Naive thymus-derived CD4-positive, alpha-beta T cell (primary cell): Measurements from ENCODE around the gene SLC35E2B. TPM values are rescaled to one million over a fixed set of nuclear protein-coding genes. Genes with fewer than 3 reads are reported as not detected.

Experiments
- ATAC-seq: fragments of 150-1000 bp; cut with Tn5 transposase; 2 replicates; pipeline ENCODE4 v1.10.0; 2021; ENCODE audit warnings: mild to moderate bottlenecking, moderate library complexity
- CTCF ChIA-PET: fragments of 350-600 bp; sonication (Branson Sonifier 250); formaldehyde crosslinking; loops from one replicate; lab custom pipeline; 2021; ENCODE audit warnings: antibody characterized with exemption; lab: Charles Lee
- POLR2A ChIA-PET: fragments of 350-600 bp; sonication (Branson Sonifier 250); formaldehyde crosslinking; loops from one replicate; lab custom pipeline; 2021; ENCODE audit warnings: antibody characterized with exemption, inconsistent platforms; lab: Charles Lee
- DNase-seq, 9 donors: peaks; one replicate each; pipeline versions ENCODE4 v3.0.0 to v3.0.0-alpha.2; 2020 to 2022; ENCODE audit warnings: mixed read lengths in 1 of 9
- H3K27ac ChIP-seq: one replicate; pipeline ENCODE4 v1.7.0; 2013; ENCODE audit warnings: mild to moderate bottlenecking, low read depth, low read length, moderate library complexity
- H3K27me3 ChIP-seq, 2 donors: one replicate each; pipeline ENCODE4 v1.7.0; 2013; ENCODE audit warnings: low read length in 2 of 2, mild to moderate bottlenecking in 2 of 2, moderate library complexity in 2 of 2; ENCODE audit not compliant: control insufficient read depth in 2 of 2, insufficient read depth in 2 of 2
- H3K36me3 ChIP-seq, 3 experiments: 1 replicate in 2 of 3; 2 replicates in 1 of 3; pipeline ENCODE4 v1.7.0; 2013; ENCODE audit warnings: low read length in 3 of 3, mild to moderate bottlenecking in 3 of 3, moderate library complexity in 1 of 3; ENCODE audit not compliant: insufficient read depth in 3 of 3, control insufficient read depth in 2 of 3
- H3K4me1 ChIP-seq, 2 donors: one replicate each; pipeline ENCODE4 v1.7.0; 2013; ENCODE audit warnings: low read length in 2 of 2, mild to moderate bottlenecking in 2 of 2, moderate library complexity in 1 of 2; ENCODE audit not compliant: control insufficient read depth in 2 of 2, insufficient read depth in 2 of 2
- H3K4me3 ChIP-seq: 2 replicates; pipeline ENCODE4 v1.7.0; 2013; ENCODE audit warnings: mild to moderate bottlenecking, low read length
- H3K9me3 ChIP-seq, 3 experiments: 1 replicate in 2 of 3; 2 replicates in 1 of 3; pipeline ENCODE4 v1.7.0; 2013; ENCODE audit warnings: low read length in 3 of 3; ENCODE audit not compliant: control insufficient read depth in 2 of 3
- H3K27ac Mint-ChIP-seq, 9 donors: one replicate each; pipeline ENCODE4 v1.8.0; 2020 to 2022; ENCODE audit warnings: mixed read lengths in 9 of 9, mild to moderate bottlenecking in 8 of 9, moderate library complexity in 5 of 9, inconsistent platforms in 2 of 9
- H3K27me3 Mint-ChIP-seq, 5 donors: one replicate each; pipeline ENCODE4 v1.8.0; 2021 to 2022; ENCODE audit warnings: mixed read lengths in 5 of 5, mild to moderate bottlenecking in 1 of 5
- H3K36me3 Mint-ChIP-seq, 5 donors: one replicate each; pipeline ENCODE4 v1.8.0; 2020 to 2022; ENCODE audit warnings: mixed read lengths in 5 of 5, mild to moderate bottlenecking in 3 of 5, inconsistent platforms in 1 of 5
- H3K4me1 Mint-ChIP-seq, 7 donors: one replicate each; pipeline ENCODE4 v1.8.0; 2020 to 2022; ENCODE audit warnings: mixed read lengths in 7 of 7, mild to moderate bottlenecking in 3 of 7, inconsistent platforms in 1 of 7
- H3K4me3 Mint-ChIP-seq, 10 donors: one replicate each; pipeline ENCODE4 v1.8.0; 2020 to 2022; ENCODE audit warnings: mild to moderate bottlenecking in 10 of 10, mixed read lengths in 10 of 10, moderate library complexity in 6 of 10, inconsistent platforms in 2 of 10
- H3K9me3 Mint-ChIP-seq, 11 donors: one replicate each; pipeline ENCODE4 v1.8.0; 2020 to 2022; ENCODE audit warnings: mixed read lengths in 11 of 11, mild to moderate bottlenecking in 4 of 11, inconsistent platforms in 1 of 11, moderate library complexity in 1 of 11
- intact Hi-C, 2 donors: fragments of 100-400 bp; cut with micrococcal nuclease; formaldehyde crosslinking; loops; one replicate each; pipeline ENCODE4 v1.15.1; 2023
- polyA plus RNA-seq, 2 donors: library from polyadenylated mRNA; unstranded; fragments of 300-500 nt; fragmentation: Illumina TruSeq; gene quantifications; one replicate each; pipeline ENCODE4 v1.2.3, GENCODE V29; 2021
- total RNA-seq, 6 experiments: library from RNA in 5 of 6; stranded (reverse) in 5 of 6; gene quantifications; 1 replicate in 5 of 6; 2 replicates in 1 of 6; pipeline ENCODE4 v1.2.3 and lab custom pipeline; 2021 to 2026

The SLC35E2B gene
- total and polyA plus RNA-seq, 7 experiments from 2014 or later: 45.4 to 138 (median 72.1) TPM

DNA sequence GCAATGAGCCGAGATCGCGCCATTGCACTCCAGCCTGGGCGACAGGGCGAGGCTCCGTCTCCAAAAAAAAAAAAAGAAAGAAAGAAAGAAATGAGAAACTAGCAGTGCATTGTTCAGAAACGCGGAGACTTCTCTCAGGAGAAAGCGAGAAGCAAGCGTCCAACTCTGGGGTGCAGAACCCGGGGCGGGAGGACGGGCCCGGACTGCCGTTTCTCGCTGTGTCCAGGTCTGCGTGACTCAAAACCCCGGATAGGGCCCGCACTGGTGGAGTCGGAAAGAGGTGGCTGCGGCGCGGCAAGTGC is 77.7 kb downstream of the SLC35E2B start:
- H3K27me3 Mint-ChIP-seq: no peaks in the 10 kb centered on the region
- peak overlapping the region; percentile 100 for H3K27ac ChIP-seq
- H3K27me3 ChIP-seq: no peaks in the 10 kb centered on the region
- H3K9me3 ChIP-seq: no peaks in the 10 kb centered on the region
- H3K4me3 ChIP-seq: peak overlapping the region; percentile 74
- peak overlapping the region; percentile 94 to 100 (median 99) for H3K27ac Mint-ChIP-seq
- H3K4me3 Mint-ChIP-seq: peak overlapping the region; percentile 93 to 99 (median 96)
- DNase-seq (no peak), ATAC-seq (peak; percentile 0)
- ChIA-PET CTCF (interaction anchor here (0.6 to 1.0 kb wide), 2 partner anchors 16 to 43 kb away, joined by 3 to 5 read pairs; partner anchors contain the start of gene MMP23B), POLR2A (interaction anchor here (0.7 to 4.1 kb wide), 20 partner anchors 8 to 617 kb away, joined by 3 to 86 read pairs (median 5); partner anchors contain the start of genes AURKAIP1, MMP23B and MRPL20)
- H3K36me3 Mint-ChIP-seq: peaks cover 0 to 4% (median 0%) of the 10 kb centered on the region in 5 donors
- intact Hi-C loops: loop anchor here (1.0 to 10.0 kb wide), 13 partner anchors 8 to 500 kb away; partner anchors contain the start of genes CDK11B (in 2 of the 2), SSU72 (in 2 of the 2), ATAD3A (in 1 of the 2) and ATAD3B (in 1 of the 2)
- peaks cover 17 to 36% (median 32%) of the 10 kb centered on the region in 7 donors for H3K4me1 Mint-ChIP-seq
- H3K36me3 ChIP-seq: peaks cover 0 to 3% (median 0%) of the 10 kb centered on the region in 3 experiments
- peaks cover 0 to 7% (median 0%) of the 10 kb centered on the region in 11 donors for H3K9me3 Mint-ChIP-seq
- peaks cover 15 to 21% of the 10 kb centered on the region in 2 donors for H3K4me1 ChIP-seq

DNA sequence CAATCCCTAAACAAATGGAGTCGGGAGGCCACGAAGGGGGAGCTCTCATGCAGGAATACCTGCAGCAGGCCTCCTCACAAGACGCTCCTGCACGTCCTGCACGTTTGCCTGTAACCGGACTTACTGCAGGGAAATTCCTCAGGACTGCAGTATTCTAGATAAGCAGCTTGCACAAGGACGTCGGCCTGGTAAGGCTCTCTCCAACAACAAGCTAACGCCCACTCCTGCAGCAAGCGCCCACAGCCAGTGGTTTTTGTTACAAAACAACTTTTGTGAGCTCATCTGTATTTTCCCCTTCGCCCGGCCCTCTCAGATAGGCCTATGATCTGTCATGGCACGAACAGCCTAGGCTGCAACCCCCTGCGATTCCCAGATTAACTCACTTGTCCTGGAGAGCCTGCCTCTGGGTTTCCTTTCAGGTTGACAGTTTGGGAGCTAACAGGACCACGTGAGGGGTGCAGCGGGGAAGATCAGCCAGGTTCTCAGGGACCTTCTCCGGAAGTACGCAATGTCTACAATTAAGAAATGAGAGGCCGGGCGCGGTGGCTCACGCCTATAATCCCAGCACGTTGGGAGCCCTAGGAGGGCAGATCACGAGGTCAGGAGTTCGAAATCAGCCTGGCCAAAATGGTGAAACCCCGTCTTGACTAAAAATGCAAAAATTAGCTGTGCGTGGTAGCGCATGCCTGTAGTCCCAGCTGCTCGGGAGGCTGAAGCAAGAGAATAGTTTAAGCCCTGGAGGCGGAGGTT is 78.2 kb downstream of the SLC35E2B start:
- ChIA-PET CTCF (interaction anchor here (0.6 to 1.2 kb wide), 5 partner anchors 15 to 43 kb away, joined by 3 to 5 read pairs (median 4); partner anchors contain the start of gene MMP23B), POLR2A (interaction anchor here (0.6 to 4.1 kb wide), 22 partner anchors 7 to 364 kb away, joined by 3 to 86 read pairs (median 5); partner anchors contain the start of genes ATAD3A, CCNL2, MMP23B and MRPL20)
- peak in 8 of 9 donors; percentile 60 to 80 (median 70) for DNase-seq
- peak overlapping the region; percentile 93 to 99 (median 96) for H3K4me3 Mint-ChIP-seq
- H3K36me3 ChIP-seq: peaks cover 0 to 3% (median 0%) of the 10 kb centered on the region in 3 experiments
- peaks cover 0 to 7% (median 0%) of the 10 kb centered on the region in 11 donors for H3K9me3 Mint-ChIP-seq
- peaks cover 17 to 36% (median 32%) of the 10 kb centered on the region in 7 donors for H3K4me1 Mint-ChIP-seq
- ATAC-seq: peak; percentile 25
- H3K27ac ChIP-seq: peak overlapping the region; percentile 100
- peaks cover 0 to 4% (median 0%) of the 10 kb centered on the region in 5 donors for H3K36me3 Mint-ChIP-seq
- peak overlapping the region; percentile 74 for H3K4me3 ChIP-seq
- no peaks in the 10 kb centered on the region for H3K27me3 ChIP-seq
- H3K4me1 ChIP-seq: peaks cover 15 to 21% of the 10 kb centered on the region in 2 donors
- H3K9me3 ChIP-seq: no peaks in the 10 kb centered on the region
- intact Hi-C loops: loop anchor here (2.0 to 10.0 kb wide), 6 partner anchors 14 to 500 kb away; partner anchors contain the start of genes ATAD3A (in 1 of the 2), ATAD3B (in 1 of the 2), C1orf159 (in 1 of the 2) and MRPL20 (in 1 of the 2)
- peak overlapping the region; percentile 94 to 100 (median 99) for H3K27ac Mint-ChIP-seq
- no peaks in the 10 kb centered on the region for H3K27me3 Mint-ChIP-seq

DNA sequence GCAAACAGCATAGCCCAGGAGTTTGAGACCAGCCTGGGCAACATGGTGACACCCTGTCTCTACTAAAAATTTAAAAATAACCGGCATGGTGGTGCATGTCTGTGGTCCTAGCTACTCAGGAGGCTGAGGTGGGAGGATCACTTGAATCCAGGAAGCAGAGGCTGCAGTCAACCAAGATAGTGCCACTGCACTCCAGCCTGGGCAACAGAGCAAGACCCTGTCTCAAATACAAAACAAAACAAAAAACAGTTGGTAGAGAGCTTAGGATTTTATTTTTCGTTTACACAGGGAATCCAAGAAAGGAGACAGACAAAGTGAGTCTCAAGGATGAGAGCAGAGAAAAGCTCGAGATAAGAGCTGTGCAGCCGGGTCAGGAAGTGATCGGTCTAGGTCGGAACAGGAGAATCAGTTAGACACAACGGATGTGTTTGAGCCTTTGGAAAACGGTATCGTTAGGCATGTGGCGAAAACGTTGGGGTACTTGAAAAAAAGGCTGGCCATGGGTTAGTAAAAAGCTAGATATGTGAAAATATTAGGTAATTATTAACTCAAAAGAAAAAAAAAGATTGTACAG is 79.0 kb downstream of the SLC35E2B start:
- POLR2A ChIA-PET: interaction anchor here (0.6 to 4.1 kb wide), 19 partner anchors 9 to 363 kb away, joined by 3 to 86 read pairs (median 5); partner anchors contain the start of genes ATAD3A, CCNL2, MMP23B and MRPL20
- peak overlapping the region; percentile 94 to 100 (median 99) for H3K27ac Mint-ChIP-seq
- peak overlapping the region; percentile 100 for H3K27ac ChIP-seq
- peaks cover 0 to 7% (median 0%) of the 10 kb centered on the region in 11 donors for H3K9me3 Mint-ChIP-seq
- peak overlapping the region; percentile 93 to 99 (median 96) for H3K4me3 Mint-ChIP-seq
- DNase-seq (no peak), ATAC-seq (no peak)
- H3K36me3 Mint-ChIP-seq: peaks cover 0 to 4% (median 0%) of the 10 kb centered on the region in 5 donors
- no peaks in the 10 kb centered on the region for H3K9me3 ChIP-seq
- H3K27me3 Mint-ChIP-seq: no peaks in the 10 kb centered on the region
- peaks cover 0 to 3% (median 0%) of the 10 kb centered on the region in 3 experiments for H3K36me3 ChIP-seq
- intact Hi-C loops: loop anchor here (2.0 to 10.0 kb wide), 6 partner anchors 15 to 499 kb away; partner anchors contain the start of genes ATAD3A (in 1 of the 2), ATAD3B (in 1 of the 2), C1orf159 (in 1 of the 2) and MRPL20 (in 1 of the 2)
- CTCF ChIA-PET: interaction anchor here (0.7 to 1.2 kb wide), 3 partner anchors 16 to 40 kb away, joined by 3 to 4 read pairs (median 4); no protein-coding TSS in a partner anchor
- H3K4me1 ChIP-seq: peaks cover 15 to 21% of the 10 kb centered on the region in 2 donors
- no peaks in the 10 kb centered on the region for H3K27me3 ChIP-seq
- peak overlapping the region; percentile 74 for H3K4me3 ChIP-seq
- H3K4me1 Mint-ChIP-seq: peaks cover 17 to 36% (median 32%) of the 10 kb centered on the region in 7 donors

DNA sequence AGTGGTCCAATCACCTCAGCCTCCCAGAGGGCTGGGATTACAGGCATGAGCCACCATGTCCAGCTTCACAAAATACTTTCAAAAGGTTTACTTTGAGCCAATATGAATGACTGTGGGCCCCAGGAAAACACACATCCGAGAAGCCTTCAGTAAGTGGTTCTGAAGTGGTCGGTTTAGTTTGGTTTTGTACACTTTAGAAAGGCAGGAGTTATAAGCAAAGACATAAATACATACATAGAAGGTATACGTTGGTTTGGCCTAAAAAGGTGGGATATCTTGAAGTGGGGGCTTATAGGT is 80.5 kb downstream of the SLC35E2B start:
- Mint-ChIP-seq H3K4me3 (peak overlapping the region; percentile 2 to 77 (median 30)), H3K36me3 (peaks cover 0 to 4% (median 0%) of the 10 kb centered on the region in 5 donors), H3K4me1 (peaks cover 17 to 38% (median 33%) of the 10 kb centered on the region in 7 donors), H3K27ac (peak overlapping the region in 8 of 9 donors; percentile 34 to 87 (median 62)), H3K27me3 (no peaks in the 10 kb centered on the region), H3K9me3 (peaks cover 0 to 7% (median 0%) of the 10 kb centered on the region in 11 donors)
- no peaks in the 10 kb centered on the region for H3K9me3 ChIP-seq
- no peak overlapping the region for H3K4me3 ChIP-seq
- ATAC-seq (no peak), DNase-seq (no peak)
- POLR2A ChIA-PET: interaction anchor here (0.7 to 2.0 kb wide), 2 partner anchors 17 to 107 kb away, joined by 3 to 9 read pairs; no protein-coding TSS in a partner anchor
- CTCF ChIA-PET: interaction anchor here (0.7 kb wide), 1 partner anchor 220 kb away, joined by 3 read pairs; no protein-coding TSS in a partner anchor
- H3K4me1 ChIP-seq: peaks cover 21% of the 10 kb centered on the region in 2 donors
- H3K27me3 ChIP-seq: no peaks in the 10 kb centered on the region
- peaks cover 0 to 3% (median 0%) of the 10 kb centered on the region in 3 experiments for H3K36me3 ChIP-seq
- no peak overlapping the region for H3K27ac ChIP-seq
- intact Hi-C loops: loop anchor here in 1 of 2 donors (10.0 kb wide), 2 partner anchors 207 to 497 kb away; partner anchors contain the start of genes C1orf159 and MRPL20

DNA sequence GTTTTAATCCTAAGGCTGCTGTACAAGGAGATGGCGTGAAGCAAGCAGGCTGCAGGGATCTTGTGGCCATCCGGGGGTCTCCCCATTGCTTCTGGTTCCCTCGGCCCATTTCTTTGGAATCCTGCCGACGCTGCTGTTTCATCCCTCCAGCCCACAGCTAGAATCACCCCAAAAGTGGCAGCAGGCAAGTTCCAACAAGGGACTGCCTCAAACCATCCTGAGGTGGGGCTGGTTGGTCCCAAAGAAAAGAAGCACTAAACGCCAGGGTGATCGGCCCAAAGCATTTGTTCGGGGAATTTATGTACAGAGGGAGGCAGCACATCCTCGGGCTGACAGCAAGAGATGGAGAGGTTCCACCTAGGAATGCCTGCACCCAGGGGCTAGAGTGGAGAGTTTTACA is 81.8 kb downstream of the SLC35E2B start:
- Histone ChIP-seq H3K9me3 (no peaks in the 10 kb centered on the region), H3K27ac (no peak overlapping the region), H3K4me1 (peaks cover 13 to 19% of the 10 kb centered on the region in 2 donors), H3K27me3 (no peaks in the 10 kb centered on the region), H3K36me3 (peaks cover 0 to 3% (median 0%) of the 10 kb centered on the region in 3 experiments), H3K4me3 (no peak overlapping the region)
- DNase-seq (no peak), ATAC-seq (no peak)
- peak overlapping the region in 1 of 10 donors; percentile 65 for H3K4me3 Mint-ChIP-seq
- no peaks in the 10 kb centered on the region for H3K27me3 Mint-ChIP-seq
- peaks cover 0 to 7% (median 0%) of the 10 kb centered on the region in 11 donors for H3K9me3 Mint-ChIP-seq
- CTCF ChIA-PET: no interaction called here
- peaks cover 0 to 4% (median 0%) of the 10 kb centered on the region in 5 donors for H3K36me3 Mint-ChIP-seq
- POLR2A ChIA-PET: interaction anchor here (0.7 kb wide), 1 partner anchor 205 kb away, joined by 4 read pairs; no protein-coding TSS in a partner anchor
- peak overlapping the region in 4 of 9 donors; percentile 26 to 79 (median 36) for H3K27ac Mint-ChIP-seq
- peaks cover 20 to 38% (median 35%) of the 10 kb centered on the region in 7 donors for H3K4me1 Mint-ChIP-seq
- intact Hi-C loops: loop anchor here in 1 of 2 donors (10.0 kb wide), 2 partner anchors 206 to 496 kb away; partner anchors contain the start of genes C1orf159 and MRPL20
